ENCODE measurements around the gene ANKS1A. TPM values are rescaled to one million over a fixed set of nuclear protein-coding genes. Genes with fewer than 3 reads are reported as not detected.

The ANKS1A gene
- polyA plus RNA-seq, 2 of the 4 experiments (the other 2 are of a cell fraction): 3.6 to 5.9 TPM

DNA sequence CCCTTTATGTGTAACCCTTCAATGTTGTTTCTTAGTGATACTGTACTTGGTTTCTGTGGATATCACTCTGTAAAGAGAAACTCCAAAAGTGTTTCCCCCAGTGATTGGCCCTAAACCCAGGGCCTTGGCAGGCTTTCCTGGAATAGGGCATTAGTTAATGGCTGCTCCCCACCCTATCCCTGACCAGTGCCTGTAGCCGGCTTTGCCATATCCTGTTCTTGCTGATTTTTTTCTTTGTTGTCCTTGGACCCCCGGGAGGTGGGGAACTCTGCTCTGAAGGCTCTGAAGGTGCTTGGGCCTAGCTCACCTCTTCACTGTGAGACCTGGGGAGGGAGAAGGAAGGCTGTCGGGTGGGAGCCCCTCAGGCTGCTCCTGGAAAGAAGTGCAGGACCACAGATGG, 131.9 kb downstream of the ANKS1A start:
- Histone ChIP-seq H3K27ac (no peak overlapping the region), H3K4me1 (peaks cover 24% of the 10 kb centered on the region), H3K4me3 (no peak overlapping the region), H3K4me2 (no peak overlapping the region), H3K9me3 (no peaks in the 10 kb centered on the region)
- ChIA-PET POLR2A (no interaction called here), CTCF (interaction anchor here (1.0 kb wide), 1 partner anchor 9 kb away, joined by 3 read pairs; no protein-coding TSS in a partner anchor)
- DNase-seq (ENCODE audit: low read depth in 1 of 2, low spot score in 1 of 2) (no peak), FAIRE-seq (no peak), ATAC-seq (no peak)
- no peak for TF ChIP-seq FOSB (CRISPR knock-in tag; IDR thresholded peaks at IDR 0.05)
- no peak for TF ChIP-seq RARB (CRISPR knock-in tag; IDR thresholded peaks at IDR 0.05)
- no peak for TF ChIP-seq CBX2 (IDR thresholded peaks at IDR 0.05; ENCODE audit: borderline replicate concordance, low read depth)
- TF ChIP-seq CEBPB (IDR thresholded peaks at IDR 0.05): no peak
- TF ChIP-seq, protein P1, sequence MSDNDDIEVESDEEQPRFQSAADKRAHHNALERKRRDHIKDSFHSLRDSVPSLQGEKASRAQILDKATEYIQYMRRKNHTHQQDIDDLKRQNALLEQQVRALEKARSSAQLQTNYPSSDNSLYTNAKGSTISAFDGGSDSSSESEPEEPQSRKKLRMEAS (IDR thresholded peaks at IDR 0.05): no peak
- TF ChIP-seq FOSL2 (IDR thresholded peaks at IDR 0.05): no peak
- no peak for TF ChIP-seq FOSL2 (CRISPR knock-in tag; IDR thresholded peaks at IDR 0.05)
- TF ChIP-seq KDM5A (IDR thresholded peaks at IDR 0.05): no peak
- 68% methylated on average over 3 of the region's 3 CpGs for WGBS (ENCODE audit: missing lambda C conversion rate)

- H3K4me2 ChIP-seq: no peak overlapping the region
- TF ChIP-seq HOXA7 (CRISPR knock-in tag; IDR thresholded peaks at IDR 0.05) (no peak), BHLHE40 (IDR thresholded peaks at IDR 0.05; ENCODE audit: low read depth, low read length) (no peak), MAZ (IDR thresholded peaks at IDR 0.05; ENCODE audit: borderline replicate concordance, low read depth, low read length) (no peak), FOSB (CRISPR knock-in tag; IDR thresholded peaks at IDR 0.05) (no peak), ZSCAN20 (CRISPR knock-in tag; IDR thresholded peaks at IDR 0.05) (no peak), MYC (IDR thresholded peaks at IDR 0.05; ENCODE audit: borderline replicate concordance, low read length) (no peak), CHD2 (IDR thresholded peaks at IDR 0.05; ENCODE audit: low read length, partially characterized antibody) (no peak), CEBPB (IDR thresholded peaks at IDR 0.05) (no peak), HEYL (CRISPR knock-in tag; IDR thresholded peaks at IDR 0.05) (no peak), ZC3H11A (IDR thresholded peaks at IDR 0.05) (no peak), KDM1A (IDR thresholded peaks at IDR 0.05; ENCODE audit: low read depth) (no peak), NR3C1 (IDR thresholded peaks at IDR 0.05) (no peak), JUNB (IDR thresholded peaks at IDR 0.05) (no peak), JUN (IDR thresholded peaks at IDR 0.05) (no peak), GATA3 (IDR thresholded peaks at IDR 0.05; ENCODE audit: borderline replicate concordance) (no peak), HOXB13 (CRISPR knock-in tag; IDR thresholded peaks at IDR 0.05; ENCODE audit: low read depth) (no peak), ZFP36 (IDR thresholded peaks at IDR 0.05; ENCODE audit: borderline replicate concordance, partially characterized antibody) (no peak), HOXB5 (CRISPR knock-in tag; IDR thresholded peaks at IDR 0.05) (no peak), SREBF2 (IDR thresholded peaks at IDR 0.05) (no peak)
- no peaks in the 10 kb centered on the region for H3K9me3 ChIP-seq
- POLR2A ChIA-PET: no interaction called here
- H3K4me1 ChIP-seq: peaks cover 23% of the 10 kb centered on the region
- no peak for DNase-seq (ENCODE audit: low read depth in 1 of 2, low spot score in 1 of 2)
- H3K4me3 ChIP-seq: no peak overlapping the region
- FAIRE-seq: no peak
- 92% methylated on average over 5 of the region's 5 CpGs for WGBS (ENCODE audit: missing lambda C conversion rate)
- no peak overlapping the region for H3K27ac ChIP-seq
- CTCF ChIA-PET: interaction anchor here (1.2 to 1.7 kb wide), 2 partner anchors 10 to 117 kb away, joined by 3 to 4 read pairs; no protein-coding TSS in a partner anchor
- ATAC-seq: no peak
Measured at GRCh38 chr6:35023091-35024000, 134.3 kb downstream of the ANKS1A start.

DNA sequence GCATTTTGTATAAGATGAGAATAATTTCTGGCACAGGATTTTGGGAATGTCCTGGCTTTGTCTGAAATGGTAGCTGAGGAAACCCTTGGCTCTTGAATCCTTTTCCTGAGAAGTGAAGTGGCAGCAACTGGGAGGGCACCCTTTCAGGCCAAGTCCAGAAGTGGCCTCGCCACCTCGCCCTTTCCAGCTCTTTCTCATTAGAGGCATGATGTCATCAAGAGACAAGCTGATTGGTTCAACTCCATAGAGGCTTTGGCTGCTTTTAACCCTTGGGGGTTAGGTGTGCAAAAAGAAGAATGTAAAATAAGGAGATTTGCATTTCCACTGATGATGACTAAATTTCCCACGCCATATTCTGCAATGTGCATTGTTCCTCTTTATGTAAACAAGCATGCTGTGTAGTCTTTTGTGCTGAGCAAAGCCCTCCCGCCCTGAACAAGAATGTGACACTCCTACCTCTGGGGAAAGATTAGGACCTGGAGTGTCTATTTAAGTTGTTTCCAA, 135.5 kb downstream of the ANKS1A start:
- no peak for FAIRE-seq
- 22% methylated on average over 4 of the region's 4 CpGs for WGBS (ENCODE audit: missing lambda C conversion rate)
- no peak overlapping the region for H3K4me3 ChIP-seq
- peak; percentile 89 to 90 for ATAC-seq
- H3K9me3 ChIP-seq: no peaks in the 10 kb centered on the region
- peak; percentile 28 to 78 for DNase-seq (ENCODE audit: low read depth in 1 of 2, low spot score in 1 of 2)
- H3K4me1 ChIP-seq: peaks cover 23% of the 10 kb centered on the region
- peak overlapping the region; percentile 65 for H3K4me2 ChIP-seq
- CTCF ChIA-PET: interaction anchor here (1.2 to 1.7 kb wide), 2 partner anchors 9 to 116 kb away, joined by 3 to 4 read pairs; no protein-coding TSS in a partner anchor
- POLR2A ChIA-PET: no interaction called here
- TF ChIP-seq, protein P2, sequence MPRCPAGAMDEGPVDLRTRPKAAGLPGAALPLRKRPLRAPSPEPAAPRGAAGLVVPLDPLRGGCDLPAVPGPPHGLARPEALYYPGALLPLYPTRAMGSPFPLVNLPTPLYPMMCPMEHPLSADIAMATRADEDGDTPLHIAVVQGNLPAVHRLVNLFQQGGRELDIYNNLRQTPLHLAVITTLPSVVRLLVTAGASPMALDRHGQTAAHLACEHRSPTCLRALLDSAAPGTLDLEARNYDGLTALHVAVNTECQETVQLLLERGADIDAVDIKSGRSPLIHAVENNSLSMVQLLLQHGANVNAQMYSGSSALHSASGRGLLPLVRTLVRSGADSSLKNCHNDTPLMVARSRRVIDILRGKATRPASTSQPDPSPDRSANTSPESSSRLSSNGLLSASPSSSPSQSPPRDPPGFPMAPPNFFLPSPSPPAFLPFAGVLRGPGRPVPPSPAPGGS (IDR thresholded peaks at IDR 0.05): no peak
- TF ChIP-seq FOSL2 (IDR thresholded peaks at IDR 0.05) (no peak), FOSL2 (CRISPR knock-in tag; IDR thresholded peaks at IDR 0.05) (peak; percentile 16; the same call in 1 of the 2 replicates), FOSB (CRISPR knock-in tag; IDR thresholded peaks at IDR 0.05) (no peak), MAFK (IDR thresholded peaks at IDR 0.05; ENCODE audit: partially characterized antibody) (peak; percentile 20)
- peak overlapping the region; percentile 35; a peak in 2 of 6 replicates for H3K27ac ChIP-seq

All from A549 (cell line).